GM21526 (cell line): ENCODE data around the gene STAC.

Source experiments
- ATAC-seq: cut with Tn5 transposase; IDR thresholded peaks from one replicate; pipeline ENCODE4 v1.9.1; 2021; ENCODE audit warnings: moderate library complexity; ENCODE audit not compliant: unreplicated experiment, low FRiP score

STAC gene

GRCh38 chr3:36511791-36512486 is 131.6 kb downstream of the STAC start:
- ATAC-seq: no peak

GRCh38 chr3:36512555-36512954 is 132.3 kb downstream of the STAC start:
- no peak for ATAC-seq

GRCh38 chr3:36514171-36514570 is 133.9 kb downstream of the STAC start:
- ATAC-seq: no peak

GRCh38 chr3:36519682-36520081 is 139.4 kb downstream of the STAC start:
- no peak for ATAC-seq

- no peak for ATAC-seq
Measured at GRCh38 chr3:36520241-36521006, 140.1 kb downstream of the STAC start.

GRCh38 chr3:36521007-36521379 is 140.7 kb downstream of the STAC start:
- no peak for ATAC-seq

GRCh38 chr3:36524560-36524959 is 144.3 kb downstream of the STAC start:
- ATAC-seq: no peak

- no peak for ATAC-seq
Measured at GRCh38 chr3:36525115-36525801, 145.0 kb downstream of the STAC start.

- ATAC-seq: no peak
Measured at GRCh38 chr3:36538136-36538749, 157.9 kb downstream of the STAC start.

GRCh38 chr3:36540888-36541518 is 160.7 kb downstream of the STAC start:
- no peak for ATAC-seq

GRCh38 chr3:36542186-36542585 is 161.9 kb downstream of the STAC start:
- ATAC-seq: no peak

GRCh38 chr3:36543276-36543997 is 163.1 kb downstream of the STAC start:
- ATAC-seq: no peak

- ATAC-seq: no peak
Measured at GRCh38 chr3:36546226-36546625, 165.9 kb downstream of the STAC start.

- no peak for ATAC-seq
Measured at GRCh38 chr3:36548712-36549111, 168.4 kb downstream of the STAC start.

GRCh38 chr3:36557021-36557707 is 176.9 kb downstream of the STAC start:
- peak; percentile 89 for ATAC-seq

GRCh38 chr3:36557708-36558421 is 177.6 kb downstream of the STAC start:
- no peak for ATAC-seq

- ATAC-seq: no peak
Measured at GRCh38 chr3:36558961-36559360, 178.7 kb downstream of the STAC start.

- ATAC-seq: no peak
Measured at GRCh38 chr3:36560685-36561084, 180.4 kb downstream of the STAC start.

- no peak for ATAC-seq
Measured at GRCh38 chr3:36561601-36562000, 181.3 kb downstream of the STAC start.
